CD14-positive monocyte (primary cell): ENCODE results near the gene AIG1. TPM values are rescaled to one million over a fixed set of nuclear protein-coding genes. Genes with fewer than 3 reads are reported as not detected.

Experiments
- DNase-seq, 3 donors: peaks; one replicate each; pipeline ENCODE4 v3.0.0-alpha.2; 2011 to 2022
- H2AFZ ChIP-seq: 2 replicates; pipeline ENCODE4 v1.6.0; 2012; ENCODE audit warnings: mild to moderate bottlenecking, low read depth, low read length, inconsistent platforms; ENCODE audit not compliant: insufficient read depth, poor library complexity, severe bottlenecking
- H3K27ac ChIP-seq, 2 donors: 1 replicate in 1 of 2; 2 replicates in 1 of 2; pipeline ENCODE4 v1.5.1; 2012 to 2013; ENCODE audit warnings: low read length in 2 of 2, control low read depth in 1 of 2, inconsistent platforms in 1 of 2, low read depth in 1 of 2, mild to moderate bottlenecking in 1 of 2
- H3K27me3 ChIP-seq, 2 donors: one replicate each; pipeline versions ENCODE4 v1.6.0 to v1.6.1; 2011 to 2013; ENCODE audit warnings: low read length in 2 of 2; ENCODE audit not compliant: control insufficient read depth in 2 of 2, insufficient read depth in 2 of 2
- H3K36me3 ChIP-seq, 2 donors: replicated peaks in 1 of 2; 1 replicate in 1 of 2; 2 replicates in 1 of 2; pipeline versions ENCODE4 v1.5.1 to v1.6.1; 2012 to 2013; ENCODE audit warnings: low read length in 2 of 2, control low read depth in 1 of 2, inconsistent platforms in 1 of 2, mild to moderate bottlenecking in 1 of 2; ENCODE audit not compliant: insufficient read depth in 2 of 2, control insufficient read depth in 1 of 2
- H3K4me1 ChIP-seq, 2 donors: 1 replicate in 1 of 2; 2 replicates in 1 of 2; pipeline versions ENCODE4 v1.5.1 to v1.6.1; 2012 to 2013; ENCODE audit warnings: low read length in 2 of 2, control low read depth in 1 of 2, inconsistent platforms in 1 of 2, mild to moderate bottlenecking in 1 of 2, moderate library complexity in 1 of 2; ENCODE audit not compliant: insufficient read depth in 2 of 2, control insufficient read depth in 1 of 2
- H3K4me2 ChIP-seq: replicated peaks from 2 replicates; pipeline ENCODE3; 2012; ENCODE audit warnings: low read length, moderate library complexity, mild to moderate bottlenecking; ENCODE audit not compliant: poor library complexity, severe bottlenecking; ENCODE audit errors: extremely low read depth
- H3K4me3 ChIP-seq, 3 experiments: fragments of 200-600 bp in 1 of 3; sonication (generic) in 1 of 3; replicated peaks in 1 of 3; 1 replicate in 2 of 3; 2 replicates in 1 of 3; pipeline ENCODE4 v1.5.1; 2011 to 2013; ENCODE audit warnings: low read length in 3 of 3, mild to moderate bottlenecking in 3 of 3, control low read depth in 2 of 3, low read depth in 2 of 3, inconsistent platforms in 1 of 3, moderate library complexity in 1 of 3
- H3K79me2 ChIP-seq: 2 replicates; pipeline ENCODE4 v1.6.0; 2012; ENCODE audit warnings: mild to moderate bottlenecking, control low read depth, inconsistent platforms, low read length, moderate library complexity; ENCODE audit not compliant: insufficient read depth
- H3K9ac ChIP-seq: 2 replicates; pipeline ENCODE4 v1.6.0; 2017; ENCODE audit warnings: low read length, mild to moderate bottlenecking; ENCODE audit not compliant: insufficient read depth, poor library complexity, severe bottlenecking
- H3K9me3 ChIP-seq, 2 donors: replicated peaks in 1 of 2; 1 replicate in 1 of 2; 2 replicates in 1 of 2; pipeline versions ENCODE4 v1.5.1 to v1.6.1; 2012 to 2013; ENCODE audit warnings: low read length in 2 of 2, control low read depth in 1 of 2; ENCODE audit not compliant: control insufficient read depth in 1 of 2, insufficient read depth in 1 of 2
- H4K20me1 ChIP-seq: 2 replicates; pipeline ENCODE4 v1.6.0; 2012; ENCODE audit warnings: mild to moderate bottlenecking, low read length, control low read depth, moderate library complexity; ENCODE audit not compliant: insufficient read depth
- H3K27ac Mint-ChIP-seq, 7 donors: one replicate each; pipeline ENCODE4 v1.8.0; 2020; ENCODE audit warnings: mild to moderate bottlenecking in 7 of 7, mixed read lengths in 7 of 7, moderate library complexity in 6 of 7, inconsistent platforms in 2 of 7
- H3K27me3 Mint-ChIP-seq, 3 donors: one replicate each; pipeline ENCODE4 v1.8.0; 2021 to 2022; ENCODE audit warnings: low read depth in 3 of 3, mild to moderate bottlenecking in 3 of 3, mixed read lengths in 3 of 3, moderate library complexity in 3 of 3, inconsistent platforms in 1 of 3
- H3K36me3 Mint-ChIP-seq, 2 donors: one replicate each; pipeline ENCODE4 v1.8.0; 2020; ENCODE audit warnings: mixed read lengths in 2 of 2, inconsistent platforms in 1 of 2, mild to moderate bottlenecking in 1 of 2
- H3K4me1 Mint-ChIP-seq: one replicate; pipeline ENCODE4 v1.8.0; 2020; ENCODE audit warnings: mild to moderate bottlenecking, mixed read lengths
- H3K4me3 Mint-ChIP-seq, 2 donors: one replicate each; pipeline ENCODE4 v1.8.0; 2020; ENCODE audit warnings: mild to moderate bottlenecking in 2 of 2, mixed read lengths in 2 of 2, moderate library complexity in 1 of 2
- H3K9me3 Mint-ChIP-seq, 7 donors: one replicate each; pipeline ENCODE4 v1.8.0; 2020 to 2022; ENCODE audit warnings: mixed read lengths in 7 of 7, mild to moderate bottlenecking in 6 of 7, moderate library complexity in 6 of 7, inconsistent platforms in 2 of 7
- CTCF ChIP-seq: fragments of 200-600 bp; IDR thresholded peaks from one replicate; pipeline ENCODE4 v1.8.0; 2022; ENCODE audit warnings: antibody characterized with exemption, mild to moderate bottlenecking
- WGBS: methylation state at CpG from one replicate; pipeline ENCODE4 v1.1.5; 2013; ENCODE audit warnings: missing lambda C conversion rate; ENCODE audit not compliant: insufficient coverage; 5-methylcytosine and 5-hydroxymethylcytosine counted together
- intact Hi-C, 2 donors: fragments of 100-400 bp; cut with micrococcal nuclease; formaldehyde crosslinking; loops; one replicate each; pipeline versions ENCODE4 v1.15.0 to v1.15.1; 2023
- polyA plus RNA-seq, 3 donors: library from polyadenylated mRNA; depleted of rRNA in 1 of 3; unstranded in 2 of 3; stranded (reverse) in 1 of 3; fragments of 300-500 nt in 2 of 3; fragments of >200 nt in 1 of 3; fragmentation: Illumina TruSeq in 2 of 3; gene quantifications; 1 replicate in 2 of 3; 2 replicates in 1 of 3; pipeline ENCODE4 v1.2.3, GENCODE V29; 2012 to 2021

The AIG1 gene
- polyA plus RNA-seq, 3 donors: 6.7 to 7.6 (median 6.8) TPM

DNA sequence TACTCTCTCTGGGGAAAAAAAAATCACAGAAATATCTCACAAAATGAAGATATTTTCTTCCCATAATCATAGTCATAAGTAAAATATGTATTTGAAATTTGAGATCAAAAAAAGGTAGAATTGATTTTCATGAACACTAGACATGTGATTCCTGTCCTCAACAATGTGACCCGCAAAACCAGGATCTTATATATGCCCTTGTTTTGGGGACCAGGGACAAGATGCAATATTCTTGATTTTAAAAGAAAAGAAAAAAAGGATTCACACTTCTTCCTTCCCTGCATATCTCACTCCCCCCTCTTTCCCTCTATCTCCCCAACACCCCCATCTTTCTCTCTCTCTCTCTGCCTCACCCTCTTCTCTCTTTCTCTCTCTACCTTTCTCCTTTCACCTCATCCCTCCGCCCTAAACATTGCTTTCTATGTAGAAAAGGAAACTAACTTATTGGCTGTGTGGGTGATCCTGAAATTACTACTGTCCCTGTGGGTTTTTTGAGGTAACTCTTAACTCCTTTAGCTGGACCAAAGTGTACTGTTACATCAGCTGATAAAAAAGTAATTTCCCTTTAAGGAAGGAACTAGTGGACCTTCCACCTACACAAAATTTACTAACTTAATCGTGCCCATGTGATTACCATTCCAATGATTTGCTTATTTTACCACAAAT, 85.6 kb downstream of the AIG1 start:
- Mint-ChIP-seq H3K4me1 (peaks cover 5% of the 10 kb centered on the region), H3K27ac (no peak overlapping the region), H3K4me3 (no peak overlapping the region), H3K27me3 (peaks cover 0 to 1% (median 0%) of the 10 kb centered on the region in 3 donors), H3K36me3 (peaks cover 0 to 1% of the 10 kb centered on the region in 2 donors), H3K9me3 (no peaks in the 10 kb centered on the region)
- H3K9me3 ChIP-seq: no peaks in the 10 kb centered on the region
- WGBS: no CpG with 5 or more reads among the region's 3 CpGs
- no peak overlapping the region for H3K4me2 ChIP-seq
- intact Hi-C loops: no loop called here
- no peaks in the 10 kb centered on the region for H4K20me1 ChIP-seq
- H2AFZ ChIP-seq: no peak overlapping the region
- H3K27me3 ChIP-seq: no peaks in the 10 kb centered on the region
- no peak for DNase-seq
- TF ChIP-seq CTCF: no peak
- no peak overlapping the region for H3K4me3 ChIP-seq
- no peak overlapping the region for H3K9ac ChIP-seq
- no peaks in the 10 kb centered on the region for H3K79me2 ChIP-seq
- no peaks in the 10 kb centered on the region for H3K36me3 ChIP-seq
- no peak overlapping the region for H3K27ac ChIP-seq
- no peaks in the 10 kb centered on the region for H3K4me1 ChIP-seq

DNA sequence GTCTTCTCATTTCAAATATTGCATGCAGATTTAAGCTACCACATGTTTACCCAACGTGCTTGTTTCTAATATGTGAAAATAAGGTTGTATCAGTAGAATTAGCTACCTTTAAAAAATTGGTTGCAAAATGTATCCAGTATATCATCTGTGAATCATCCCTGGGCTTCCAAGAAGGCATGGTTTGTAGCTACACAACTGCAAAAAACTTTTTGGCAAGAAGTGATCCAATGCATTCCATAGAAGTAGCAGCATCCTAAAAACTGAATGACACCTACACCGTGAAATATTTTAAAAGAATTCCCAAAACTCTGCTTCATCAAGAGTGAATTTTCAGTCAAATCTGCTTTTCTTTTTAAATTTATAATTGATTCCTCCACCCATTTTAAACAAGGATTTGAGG, 89.1 kb downstream of the AIG1 start:
- no peak overlapping the region for H3K4me2 ChIP-seq
- no peak for DNase-seq
- no peaks in the 10 kb centered on the region for H3K4me1 ChIP-seq
- TF ChIP-seq CTCF: no peak
- H3K27me3 ChIP-seq: no peaks in the 10 kb centered on the region
- H3K27ac ChIP-seq: no peak overlapping the region
- no peaks in the 10 kb centered on the region for H3K79me2 ChIP-seq
- no CpG with 5 or more reads among the region's 2 CpGs for WGBS
- no peak overlapping the region for H3K4me3 ChIP-seq
- H3K36me3 ChIP-seq: no peaks in the 10 kb centered on the region
- H3K9me3 ChIP-seq: no peaks in the 10 kb centered on the region
- Mint-ChIP-seq H3K4me1 (peaks cover 5% of the 10 kb centered on the region), H3K36me3 (peaks cover 0 to 3% of the 10 kb centered on the region in 2 donors), H3K27me3 (peaks cover 0 to 1% (median 0%) of the 10 kb centered on the region in 3 donors), H3K27ac (no peak overlapping the region), H3K4me3 (no peak overlapping the region), H3K9me3 (peaks cover 0 to 7% (median 0%) of the 10 kb centered on the region in 7 donors)
- no peak overlapping the region for H3K9ac ChIP-seq
- no peaks in the 10 kb centered on the region for H4K20me1 ChIP-seq
- intact Hi-C loops: no loop called here
- no peak overlapping the region for H2AFZ ChIP-seq
